DND-41 (cell line): ENCODE measurements around the gene PAQR4.

Experiments
- EZH2 ChIP-seq: IDR thresholded peaks from 3 replicates; pipeline ENCODE4 v1.6.1; 2012; ENCODE audit warnings: borderline replicate concordance, low read depth, mild to moderate bottlenecking, moderate library complexity, low read length, inconsistent platforms; ENCODE audit not compliant: severe bottlenecking
- TF ChIP-seq, protein P1 (sequence below): IDR thresholded peaks from 2 replicates; pipeline ENCODE4 v1.5.1; 2012; ENCODE audit warnings: borderline replicate concordance, low read length, moderate library complexity, mild to moderate bottlenecking; ENCODE audit not compliant: poor library complexity, severe bottlenecking; ENCODE audit errors: extremely low read depth

DNA sequence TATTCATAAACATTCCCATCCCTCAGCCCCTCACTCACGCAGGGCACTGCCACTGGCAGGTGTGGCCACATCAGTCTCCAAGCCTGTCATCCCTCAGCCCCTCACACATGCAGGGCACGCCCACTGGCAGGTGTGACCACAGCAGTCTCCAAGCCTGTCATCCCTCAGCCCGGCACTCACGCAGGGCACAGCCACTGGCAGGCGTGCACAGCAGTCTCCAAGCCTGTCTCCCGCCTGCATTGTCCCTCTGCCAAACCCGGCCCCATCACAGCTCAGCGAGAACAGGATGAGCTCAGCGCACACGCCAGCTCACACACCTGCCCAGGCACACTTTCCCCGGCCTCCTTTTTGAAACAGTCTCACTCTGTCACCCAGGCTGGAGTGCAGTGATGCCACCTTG is 16.5 kb upstream of the PAQR4 start:
- TF ChIP-seq, protein P1, sequence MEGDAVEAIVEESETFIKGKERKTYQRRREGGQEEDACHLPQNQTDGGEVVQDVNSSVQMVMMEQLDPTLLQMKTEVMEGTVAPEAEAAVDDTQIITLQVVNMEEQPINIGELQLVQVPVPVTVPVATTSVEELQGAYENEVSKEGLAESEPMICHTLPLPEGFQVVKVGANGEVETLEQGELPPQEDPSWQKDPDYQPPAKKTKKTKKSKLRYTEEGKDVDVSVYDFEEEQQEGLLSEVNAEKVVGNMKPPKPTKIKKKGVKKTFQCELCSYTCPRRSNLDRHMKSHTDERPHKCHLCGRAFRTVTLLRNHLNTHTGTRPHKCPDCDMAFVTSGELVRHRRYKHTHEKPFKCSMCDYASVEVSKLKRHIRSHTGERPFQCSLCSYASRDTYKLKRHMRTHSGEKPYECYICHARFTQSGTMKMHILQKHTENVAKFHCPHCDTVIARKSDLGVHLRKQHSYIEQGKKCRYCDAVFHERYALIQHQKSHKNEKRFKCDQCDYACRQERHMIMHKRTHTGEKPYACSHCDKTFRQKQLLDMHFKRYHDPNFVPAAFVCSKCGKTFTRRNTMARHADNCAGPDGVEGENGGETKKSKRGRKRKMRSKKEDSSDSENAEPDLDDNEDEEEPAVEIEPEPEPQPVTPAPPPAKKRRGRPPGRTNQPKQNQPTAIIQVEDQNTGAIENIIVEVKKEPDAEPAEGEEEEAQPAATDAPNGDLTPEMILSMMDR, result no peak
- TF ChIP-seq EZH2, result no peak
